GM19452 (cell line): ENCODE results near the gene SUGT1.
"Not testable (repeated sequence)": the region's sequence is repeated elsewhere in the genome, so short reads cannot be mapped to it uniquely, and the experiment has no call there.

Experiments used
- ATAC-seq: cut with Tn5 transposase; IDR thresholded peaks from one replicate; pipeline ENCODE4 v1.9.1; 2021; ENCODE audit not compliant: unreplicated experiment

SUGT1 gene

DNA sequence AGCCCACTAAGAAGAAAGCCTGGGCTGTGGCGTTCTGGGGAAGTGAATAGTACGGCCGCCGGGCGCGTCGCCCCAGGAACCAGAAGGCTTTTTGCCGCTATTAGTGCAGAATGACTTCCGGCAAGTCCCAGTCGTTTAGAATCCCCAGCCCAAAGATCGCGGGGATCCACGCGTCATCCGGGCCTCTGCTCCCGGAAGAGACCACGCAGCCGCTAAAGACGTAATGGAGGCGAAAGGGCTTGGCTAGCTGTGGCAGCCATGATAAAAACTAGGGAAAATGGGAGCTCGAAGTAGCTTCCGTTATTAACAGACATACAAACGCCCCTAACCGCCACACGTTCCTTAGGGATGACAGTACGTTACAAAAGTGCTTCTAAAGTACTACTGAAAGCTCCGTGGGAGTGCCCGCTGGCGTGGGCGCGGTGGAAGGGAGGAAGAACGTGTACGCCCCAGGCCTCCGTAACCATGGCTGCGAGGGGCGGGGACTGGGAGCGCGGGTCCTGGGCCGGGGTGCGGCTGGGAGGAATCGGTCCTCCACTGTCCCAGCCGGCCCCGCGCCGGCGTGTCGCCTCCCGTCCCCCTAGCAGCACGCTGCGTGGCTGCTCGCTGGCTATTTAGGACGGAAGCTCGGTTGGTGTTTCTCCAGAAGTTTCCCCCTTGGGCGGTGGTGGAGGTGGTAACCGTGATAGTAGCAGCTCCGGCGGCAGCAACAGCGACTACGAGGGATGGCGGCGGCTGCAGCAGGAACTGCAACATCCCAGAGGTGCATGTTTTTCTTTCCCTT lies at the start of gene SUGT1:
TSS of gene SUGT1 (plus strand) at position 641 of the 784 bp plus-strand sequence. CDS start at position 726, 85 bp downstream.
- ATAC-seq: peak; percentile 94

DNA sequence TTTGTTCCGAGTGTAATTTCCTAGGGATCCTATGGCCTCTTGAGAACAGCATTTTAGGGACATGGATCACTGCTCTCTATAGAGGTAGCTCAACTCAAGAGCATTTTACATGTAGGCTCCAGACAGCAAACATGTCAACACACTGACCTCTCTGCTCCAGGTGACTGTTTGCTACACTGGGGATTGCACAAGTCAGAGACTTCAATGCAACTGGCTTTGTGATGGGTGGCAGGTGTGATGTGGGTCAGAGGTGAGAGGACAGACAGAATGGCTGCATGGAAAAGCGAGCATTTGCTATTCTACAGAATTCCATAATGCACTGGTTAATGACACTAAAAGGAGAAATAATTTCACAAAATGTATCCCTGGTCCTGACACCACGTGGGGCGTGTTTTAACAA lies 49.3 kb upstream of the SUGT1 start:
- not testable (repeated sequence) for ATAC-seq

DNA sequence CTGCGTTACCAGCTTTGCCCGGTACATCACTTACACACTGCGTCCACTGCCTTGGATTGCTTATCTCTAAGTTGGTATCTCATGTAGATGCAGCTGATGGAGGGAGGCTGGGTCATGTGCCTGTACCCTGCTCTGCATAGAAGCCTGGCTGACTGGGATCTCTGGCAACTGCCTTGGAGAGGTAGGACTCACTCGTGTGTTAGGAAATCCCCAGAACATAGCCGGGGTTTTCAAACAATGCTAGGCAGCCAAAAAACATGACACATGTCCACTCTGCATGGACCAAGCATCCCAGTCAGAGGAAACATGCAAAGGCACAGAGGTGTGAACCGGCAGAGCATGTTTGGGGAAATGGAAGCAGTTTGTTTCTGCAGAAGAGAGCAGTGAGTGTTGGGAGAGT lies 46.5 kb upstream of the SUGT1 start:
- ATAC-seq: not testable (repeated sequence)

DNA sequence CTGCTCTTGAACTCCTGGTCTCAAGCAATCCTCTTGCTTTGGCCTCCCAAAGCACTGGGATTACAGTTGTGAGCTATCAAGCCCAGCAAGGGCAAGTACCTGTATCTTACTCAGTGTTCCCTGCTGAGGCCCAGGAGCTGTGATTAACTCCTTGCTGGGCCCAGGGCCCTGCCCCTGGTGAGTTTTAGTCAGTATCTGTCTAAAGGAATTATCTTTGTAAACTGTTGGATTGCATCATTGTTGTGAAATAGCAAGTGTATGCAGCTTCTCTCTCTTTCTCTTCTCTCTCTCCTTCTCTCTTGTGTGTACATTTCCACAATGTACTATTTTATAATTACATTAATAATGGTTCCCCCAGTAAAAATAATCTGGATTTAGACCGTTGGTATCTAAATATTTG lies 45.8 kb upstream of the SUGT1 start:
- not testable (repeated sequence) for ATAC-seq

DNA sequence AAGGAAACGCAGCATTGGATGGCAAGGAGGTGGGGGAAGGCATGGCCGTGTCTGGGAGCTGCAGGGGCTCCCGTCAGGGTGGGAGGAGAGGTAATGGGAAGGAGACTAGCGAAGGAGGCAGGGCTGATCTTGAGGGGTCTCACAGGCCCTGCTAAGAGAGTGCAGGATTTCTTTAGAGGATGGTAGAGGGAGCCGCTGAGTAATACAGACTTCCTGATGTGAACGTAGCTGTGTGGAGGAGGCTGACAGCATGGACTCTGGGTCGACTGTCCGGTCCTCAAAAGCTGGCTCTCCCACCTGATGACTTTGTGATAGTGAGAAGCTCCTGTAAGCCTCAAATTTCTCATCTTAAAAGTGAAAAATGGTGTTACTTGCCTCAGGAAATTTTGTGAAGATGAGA lies 44.5 kb upstream of the SUGT1 start:
- ATAC-seq: not testable (repeated sequence)

DNA sequence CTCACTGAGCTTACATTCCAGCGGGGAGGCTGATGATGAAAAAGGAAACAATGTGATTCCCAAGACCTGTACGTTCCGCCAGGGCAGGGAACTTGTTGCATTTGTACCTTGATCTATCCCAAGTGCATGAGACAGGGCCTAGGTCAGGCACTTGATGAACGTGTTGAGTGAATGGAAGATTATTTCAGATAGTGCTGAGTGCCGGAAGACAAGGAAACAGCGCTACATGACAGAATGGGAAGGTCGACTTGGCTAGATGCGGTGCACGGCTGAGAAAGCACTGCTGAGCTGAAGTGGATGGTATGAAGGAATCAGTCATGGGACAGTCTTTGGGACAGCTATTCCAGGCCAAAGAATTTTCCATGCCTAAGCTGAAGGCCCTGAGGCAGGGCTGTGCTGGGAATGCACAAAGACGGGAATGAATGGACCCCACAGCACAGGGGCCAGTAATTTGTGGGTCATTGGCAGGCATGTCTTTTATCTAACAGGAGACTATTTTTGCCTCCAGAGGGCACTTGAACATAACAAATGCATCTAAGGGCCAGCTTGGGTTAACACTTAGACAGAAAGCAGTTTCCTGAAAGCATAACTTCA lies 43.5 kb upstream of the SUGT1 start:
- ATAC-seq: peak; percentile 73

DNA sequence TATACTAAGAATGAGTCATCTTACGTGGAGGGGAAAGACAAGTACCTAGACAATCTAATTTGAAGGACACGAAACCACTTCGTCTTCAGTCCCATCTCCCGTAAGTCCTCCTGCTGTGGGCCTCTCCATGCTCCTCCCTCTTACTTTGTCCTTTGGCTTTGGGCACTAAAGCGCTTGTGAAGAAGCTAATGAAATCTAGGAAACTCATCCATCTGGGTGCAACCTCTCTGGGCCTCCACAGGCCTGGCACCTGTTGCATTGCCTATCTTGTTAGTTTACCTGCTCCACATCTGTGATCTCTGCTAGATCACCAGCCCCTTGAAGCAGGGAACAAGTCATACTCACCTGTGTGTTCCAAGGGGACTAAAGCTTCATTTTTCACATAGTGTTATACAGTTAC lies 42.5 kb upstream of the SUGT1 start:
- ATAC-seq: not testable (repeated sequence)

DNA sequence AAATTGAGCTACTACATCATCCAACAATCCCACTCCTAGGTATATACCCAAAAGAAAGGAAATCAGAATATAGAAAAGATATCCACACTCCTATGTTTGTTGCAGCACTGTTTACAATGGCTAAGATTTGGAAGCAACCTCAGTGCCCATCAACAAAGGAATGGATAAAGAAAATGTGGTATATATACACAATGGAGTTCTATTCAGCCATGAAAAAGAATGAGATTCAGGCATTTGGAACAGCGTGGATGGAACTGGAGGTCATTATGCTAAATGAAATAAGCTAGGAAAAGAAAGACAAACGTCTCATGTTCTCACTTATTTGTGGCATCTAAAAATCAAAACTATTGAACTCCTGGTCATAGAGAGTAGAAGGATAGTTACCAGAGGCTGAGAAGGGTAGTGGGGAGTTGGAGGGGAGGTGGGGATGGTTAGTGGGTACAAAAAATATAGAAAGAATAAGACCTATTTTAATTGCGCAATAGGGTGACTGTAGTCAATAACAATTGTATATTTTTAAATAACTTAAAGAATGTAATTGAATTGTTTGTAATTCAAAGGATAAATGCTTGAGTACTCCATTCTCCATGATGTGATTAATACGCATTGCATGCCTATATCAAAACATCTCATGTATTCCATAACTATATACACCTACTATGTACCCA lies 37.4 kb upstream of the SUGT1 start:
- no peak for ATAC-seq

DNA sequence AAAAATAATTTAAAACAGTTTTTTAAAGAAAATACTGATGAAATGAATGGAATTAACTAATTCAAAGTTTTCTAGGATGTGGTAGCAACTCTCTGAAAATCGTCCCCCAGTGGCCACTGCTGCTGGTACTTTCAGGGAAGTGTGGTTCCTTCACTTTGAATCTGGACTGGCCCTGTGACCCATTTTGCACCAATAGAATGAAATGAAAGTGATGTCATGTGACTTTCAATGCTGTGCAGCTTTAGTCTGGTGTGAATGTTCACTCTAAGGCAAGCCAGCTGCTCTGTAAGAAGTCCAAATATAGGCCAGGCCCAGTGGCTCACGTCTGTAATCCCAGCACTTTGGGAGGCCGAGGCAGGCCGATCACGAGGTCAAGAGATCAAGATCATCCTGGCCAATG lies 36.8 kb upstream of the SUGT1 start:
- no peak for ATAC-seq

DNA sequence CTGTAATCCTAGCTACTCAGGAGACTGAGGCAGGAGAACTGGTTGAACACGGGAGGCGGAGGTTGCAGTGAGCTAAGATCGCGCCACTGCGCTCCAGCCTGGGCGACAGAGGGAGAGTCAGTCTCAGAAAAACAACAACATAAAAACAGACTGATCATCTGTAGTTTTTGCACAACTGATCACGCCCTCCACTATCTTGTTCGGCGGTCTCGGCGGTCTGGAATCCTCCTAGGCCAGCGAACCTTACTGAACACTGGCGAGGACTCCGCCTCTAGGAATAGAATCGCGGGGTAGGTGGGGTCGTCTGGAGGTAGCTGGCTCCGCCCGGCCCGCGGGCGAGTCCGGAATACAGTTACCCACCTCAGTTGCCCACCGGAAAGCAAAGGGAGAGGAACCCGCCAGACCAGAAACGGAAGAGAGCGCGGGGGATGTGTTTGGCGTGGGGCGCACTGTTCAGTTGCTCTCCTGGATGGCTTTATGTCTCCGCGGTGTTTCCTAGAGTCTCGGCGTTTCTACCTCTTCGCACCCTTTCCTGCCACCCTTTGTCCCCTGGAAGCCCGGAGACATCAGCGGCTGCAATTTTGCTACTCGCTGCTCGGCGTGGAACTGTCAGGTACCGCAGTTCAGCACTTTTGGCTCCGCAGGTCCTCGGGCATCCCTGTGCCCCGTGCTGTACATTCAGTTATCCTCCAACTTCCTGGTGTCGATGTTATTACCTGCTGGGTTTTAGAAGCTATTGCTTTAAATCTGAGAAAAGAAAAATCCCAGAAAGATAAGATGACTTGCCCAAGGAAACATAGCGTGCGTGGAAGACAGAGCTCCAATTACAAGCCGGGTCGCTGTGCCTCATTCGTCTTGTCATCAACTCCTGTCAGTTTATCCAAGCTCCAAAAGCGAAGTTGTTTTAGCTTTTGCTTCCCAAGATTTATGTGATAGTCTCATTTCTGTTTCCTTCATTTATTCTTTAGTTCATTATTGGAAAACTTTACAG lies 35.3 kb upstream of the SUGT1 start:
- ATAC-seq: peak; percentile 97

DNA sequence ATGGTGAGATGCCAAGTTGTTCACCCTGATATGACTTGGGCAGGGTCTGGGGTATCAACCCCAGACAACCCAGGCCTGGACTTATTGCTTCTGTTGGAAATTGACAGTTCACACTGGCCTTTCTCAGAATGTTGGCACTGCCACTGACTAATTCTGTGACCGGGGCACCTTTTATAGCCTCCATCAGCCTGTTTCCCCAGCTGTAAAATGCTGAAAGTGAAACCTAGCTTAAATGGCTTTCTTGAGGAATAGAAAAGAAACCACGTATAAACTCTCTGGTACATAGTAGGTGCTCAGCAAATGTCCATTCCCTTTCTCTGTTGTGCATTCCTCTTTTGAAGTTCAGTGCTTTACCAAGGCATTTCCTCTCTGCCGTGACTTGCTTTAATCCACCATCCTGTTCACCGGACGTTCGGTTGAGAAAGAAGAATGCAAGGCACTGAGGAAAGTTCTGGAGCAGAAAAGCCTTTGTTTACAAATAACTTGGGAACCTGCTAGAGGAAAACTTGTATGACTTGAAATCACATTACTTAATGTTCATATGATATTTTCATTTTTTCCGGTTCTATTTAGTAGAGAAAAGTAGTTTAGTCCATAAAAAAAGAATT lies 21.4 kb upstream of the SUGT1 start:
- peak; percentile 62 for ATAC-seq

DNA sequence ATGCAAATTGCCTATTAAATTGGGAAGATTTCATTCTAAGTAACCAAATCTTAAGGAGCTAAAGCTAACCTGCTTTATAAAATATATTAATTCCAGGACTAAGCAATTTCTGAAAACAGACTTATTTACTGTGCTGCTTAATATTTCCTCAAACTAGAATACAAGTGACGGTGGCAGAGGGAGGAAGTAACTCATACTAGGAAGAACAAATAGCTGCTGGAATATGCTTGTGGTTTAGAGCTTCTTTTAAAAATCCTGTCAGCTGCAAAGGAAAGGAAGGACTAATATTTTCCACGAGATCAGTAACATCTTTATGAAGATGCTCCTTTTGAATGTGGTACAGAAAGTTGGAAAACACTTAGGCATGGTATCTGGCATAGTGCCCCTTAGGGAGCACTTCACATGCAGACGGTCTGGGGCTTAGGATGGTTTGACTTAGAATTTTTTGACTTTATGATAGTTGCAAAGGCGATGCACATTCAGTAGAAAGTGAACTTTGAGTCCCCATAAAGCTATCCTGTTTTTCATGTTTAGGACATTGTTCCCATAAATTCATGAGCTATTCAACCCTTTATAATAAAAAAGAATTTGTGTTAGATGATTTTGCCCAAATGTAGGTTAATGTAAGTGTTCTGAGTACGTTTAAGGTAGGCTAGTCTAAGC lies 13.8 kb upstream of the SUGT1 start:
- ATAC-seq: no peak

DNA sequence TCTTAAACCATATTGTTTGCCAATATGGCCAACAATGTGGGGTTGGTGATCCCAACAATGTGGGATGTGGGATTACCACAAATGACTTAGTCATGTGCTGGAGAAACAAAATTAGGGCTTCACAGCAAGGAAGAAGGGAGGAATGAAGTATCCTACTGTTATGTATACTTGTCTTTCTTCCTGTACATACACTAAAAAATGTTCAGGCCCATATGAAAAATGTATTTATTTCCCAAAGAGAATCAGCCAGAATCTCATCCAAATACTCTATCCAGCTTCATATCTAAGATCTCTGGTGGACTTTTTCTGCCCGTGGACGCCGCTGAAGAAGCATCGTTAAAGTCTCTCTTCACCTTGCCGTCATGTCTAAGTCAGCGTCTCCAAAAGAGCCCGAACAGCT lies 10.5 kb upstream of the SUGT1 start, which contains the start of gene HNRNPA1L2:
TSS of gene HNRNPA1L2 (plus strand) at position 301 of the 400 bp plus-strand sequence. CDS start at position 363, 62 bp downstream.
- ATAC-seq: no peak

DNA sequence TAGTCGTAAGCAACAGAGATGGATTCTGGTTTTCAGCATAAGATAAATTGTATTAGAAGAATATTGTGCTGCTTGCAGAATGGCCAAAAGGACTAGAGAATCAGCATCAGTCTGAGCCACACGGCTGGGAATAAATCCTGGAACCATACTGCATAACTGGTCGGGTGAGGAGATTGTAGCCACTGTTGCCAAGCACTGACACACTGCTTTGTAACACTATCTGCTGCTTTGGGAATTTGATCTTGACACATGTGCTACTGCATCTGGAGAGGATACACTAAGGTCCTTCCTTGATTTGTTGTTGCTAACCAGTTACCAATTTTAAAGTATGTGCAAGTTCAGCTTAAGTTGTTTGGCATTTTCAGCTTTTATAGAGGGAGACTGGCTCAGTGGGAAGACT lies 8.5 kb upstream of the SUGT1 start:
- ATAC-seq: no peak

DNA sequence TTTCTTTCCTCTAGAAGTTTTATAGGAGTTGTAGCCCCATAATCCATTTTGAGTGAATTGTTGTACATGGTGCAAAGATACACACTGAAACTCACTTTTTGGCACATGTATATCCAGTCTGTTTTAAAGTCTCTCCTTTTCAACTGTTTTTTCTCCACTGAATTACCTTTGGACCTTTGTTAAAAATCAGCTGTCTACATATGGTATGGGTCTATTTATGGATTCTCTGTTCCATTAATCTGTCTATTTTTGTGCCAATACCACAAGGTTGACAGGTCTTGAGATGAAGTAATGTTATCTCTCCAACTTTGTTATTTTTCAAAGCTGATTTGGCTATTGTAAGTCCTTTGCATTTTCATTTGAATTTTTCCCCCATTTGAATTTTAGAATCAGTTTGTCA lies 5.7 kb upstream of the SUGT1 start:
- ATAC-seq: no peak

DNA sequence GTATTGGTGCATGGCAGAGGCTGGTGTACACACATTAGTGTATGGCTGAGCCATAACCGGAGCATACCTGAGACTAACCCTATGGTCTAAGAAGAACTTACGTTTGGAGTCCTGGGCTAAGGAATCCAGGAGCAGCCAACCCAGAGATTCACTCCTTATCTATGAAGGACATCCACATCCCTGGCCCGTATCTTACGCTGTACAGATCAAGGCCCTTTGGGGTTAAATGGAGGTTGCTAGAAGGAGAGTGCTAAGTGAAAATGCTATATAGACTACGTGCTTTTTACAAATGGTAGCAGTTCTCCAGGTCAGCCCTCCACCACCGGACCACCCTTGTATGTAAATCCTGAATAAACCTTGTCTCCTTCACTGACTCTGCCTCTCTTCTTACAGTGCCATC lies 1.9 kb upstream of the SUGT1 start:
- ATAC-seq: no peak

DNA sequence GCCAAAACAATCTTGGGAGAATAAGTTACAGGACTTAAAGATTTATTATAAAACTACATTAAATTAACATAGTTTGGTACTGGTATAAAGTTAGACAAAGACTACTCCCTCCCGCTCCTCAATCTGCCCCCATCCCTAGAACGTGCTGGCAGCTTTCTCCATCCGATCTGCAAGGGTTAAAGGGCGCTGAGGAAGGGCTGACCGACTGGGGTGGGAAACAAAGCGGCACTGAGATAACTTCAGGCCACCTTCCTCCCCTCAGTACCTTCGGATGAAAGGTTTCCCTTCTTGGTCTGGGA lies 790 bp upstream of the SUGT1 start:
- ATAC-seq: peak; percentile 11

DNA sequence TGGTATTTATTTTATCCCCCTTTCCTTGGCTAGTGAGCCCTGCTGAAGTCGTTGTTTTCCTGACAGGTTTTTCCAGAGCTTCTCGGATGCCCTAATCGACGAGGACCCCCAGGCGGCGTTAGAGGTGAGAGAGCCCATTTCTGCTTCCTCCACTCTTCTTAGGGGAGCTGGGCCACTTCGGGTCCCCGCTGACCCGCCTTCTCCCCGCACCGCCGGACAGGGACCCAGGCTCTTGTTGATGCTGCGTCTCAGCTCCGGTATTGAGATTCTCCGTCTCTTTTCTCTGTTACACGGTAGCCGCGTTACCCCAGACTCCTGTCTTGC lies 306 bp downstream of the SUGT1 start:
- ATAC-seq: peak; percentile 34

DNA sequence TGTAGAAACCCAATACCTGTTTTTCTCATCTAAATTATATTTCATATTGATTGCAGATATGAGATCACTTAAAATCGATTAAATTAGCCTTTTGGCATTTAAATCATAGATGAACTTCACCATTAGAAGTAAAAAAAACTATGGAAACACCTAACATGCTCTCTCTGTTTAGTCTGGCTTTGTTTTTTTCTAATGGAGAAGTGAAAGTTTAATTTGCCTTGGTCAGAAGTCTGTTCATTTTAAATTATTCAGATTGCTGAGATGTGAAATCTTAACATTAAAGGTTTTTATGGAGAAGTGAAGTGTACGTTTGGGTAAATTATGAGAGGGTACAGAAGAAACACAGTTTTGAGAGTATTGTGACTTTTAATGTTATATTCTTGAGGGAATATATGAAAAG lies 6.7 kb downstream of the SUGT1 start:
- no peak for ATAC-seq

DNA sequence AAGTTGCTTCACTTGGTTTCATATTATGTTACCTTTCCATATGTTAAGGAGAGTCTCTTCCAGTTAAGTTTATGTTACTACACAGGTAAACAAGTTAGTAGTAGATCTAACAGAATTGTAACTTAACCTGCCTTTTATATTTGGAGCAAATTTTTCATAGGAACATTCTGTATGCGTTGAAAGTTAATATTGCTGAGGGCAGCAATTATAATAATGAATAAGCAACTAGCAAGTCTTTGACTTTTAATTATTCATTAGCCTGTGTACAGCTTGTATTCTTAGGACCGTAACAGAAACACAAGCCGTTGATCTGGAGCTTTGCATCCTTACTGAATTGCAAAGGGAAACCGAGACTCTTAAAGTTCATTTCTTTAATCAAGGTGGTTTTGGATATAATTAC lies 11.6 kb downstream of the SUGT1 start:
- no peak for ATAC-seq
